OCI-LY7 (cell line): ENCODE measurements around the gene GRID2. TPM values are rescaled to one million over a fixed set of nuclear protein-coding genes. Genes with fewer than 3 reads are reported as not detected.

Experiments used
- BruUV-seq: library from RNA; stranded (reverse); fragments of 400-500 nt; replicated peaks from 2 replicates; lab custom pipeline; 2021; lab: Mats Ljungman, UMichigan
- CTCF ChIA-PET: fragments of 300-600 bp; sonication (Branson Sonifier 250); formaldehyde crosslinking; loops from one replicate; lab custom pipeline; 2022; ENCODE audit warnings: antibody characterized with exemption; ENCODE audit not compliant: unreplicated experiment; lab: Charles Lee
- POLR2A ChIA-PET: fragments of 300-600 bp; sonication (Branson Sonifier 250); formaldehyde crosslinking; loops from one replicate; lab custom pipeline; 2022; ENCODE audit warnings: antibody characterized with exemption; lab: Charles Lee
- DNase-seq: peaks from one replicate; pipeline ENCODE4 v3.0.0-alpha.2; 2015; ENCODE audit warnings: low spot score
- H2AFZ ChIP-seq: fragments of 200-600 bp; sonication (generic), shearing (Covaris generic); 2 replicates; pipeline ENCODE4 v1.6.1; 2014; ENCODE audit warnings: mild to moderate bottlenecking, antibody characterized with exemption, low read length, moderate library complexity
- H3K27ac ChIP-seq: fragments of 200-600 bp; sonication (generic); 2 replicates; pipeline ENCODE4 v1.5.1; 2014; ENCODE audit warnings: mixed run types, low read depth, mild to moderate bottlenecking, moderate library complexity, low read length, inconsistent platforms; ENCODE audit not compliant: poor library complexity, severe bottlenecking
- H3K36me3 ChIP-seq: fragments of 200-600 bp; sonication (generic); 2 replicates; pipeline ENCODE4 v1.6.1; 2014; ENCODE audit warnings: mild to moderate bottlenecking, antibody characterized with exemption, low read length, moderate library complexity, mixed read lengths; ENCODE audit not compliant: insufficient read depth
- H3K4me1 ChIP-seq: fragments of 200-600 bp; sonication (generic); 2 replicates; pipeline ENCODE4 v1.5.1; 2014; ENCODE audit warnings: mild to moderate bottlenecking, low read length; ENCODE audit not compliant: insufficient read depth, poor library complexity, severe bottlenecking
- H3K4me2 ChIP-seq: fragments of 200-600 bp; sonication (generic); 2 replicates; pipeline ENCODE4 v1.6.1; 2014; ENCODE audit warnings: mild to moderate bottlenecking, low read length
- H3K4me3 ChIP-seq: fragments of 200-600 bp; sonication (generic); 2 replicates; pipeline ENCODE4 v1.5.1; 2014; ENCODE audit warnings: mild to moderate bottlenecking, low read depth, low read length; ENCODE audit not compliant: poor library complexity, severe bottlenecking
- H3K79me2 ChIP-seq: fragments of 200-600 bp; sonication (generic); 2 replicates; pipeline ENCODE4 v1.6.1; 2016; ENCODE audit warnings: low read depth, mild to moderate bottlenecking, low read length, moderate library complexity, mixed read lengths; ENCODE audit not compliant: insufficient read depth
- H3K9me2 ChIP-seq: fragments of 200-600 bp; sonication (generic); 2 replicates; pipeline ENCODE4 v1.6.1; 2016; ENCODE audit warnings: mild to moderate bottlenecking, low read length, mixed read lengths; ENCODE audit not compliant: insufficient read depth
- H3K9me3 ChIP-seq: fragments of 200-600 bp; sonication (generic); 2 replicates; pipeline ENCODE4 v1.6.1; 2014; ENCODE audit warnings: mild to moderate bottlenecking, mixed run types, low read length, mixed read lengths
- H4K20me1 ChIP-seq: fragments of 200-600 bp; sonication (generic); 2 replicates; pipeline ENCODE4 v1.6.1; 2014; ENCODE audit warnings: mild to moderate bottlenecking, antibody characterized with exemption, low read length, moderate library complexity, mixed read lengths; ENCODE audit not compliant: insufficient read depth
- EZH2phosphoT487 ChIP-seq: fragments of 200-600 bp; sonication (generic); IDR thresholded peaks from 2 replicates; pipeline ENCODE4 v1.6.1; 2018; ENCODE audit warnings: low read depth, borderline replicate concordance, mild to moderate bottlenecking, mixed run types, antibody characterized with exemption, low read length, moderate library complexity, mixed read lengths
- intact Hi-C: fragments of 100-400 bp; cut with micrococcal nuclease; formaldehyde crosslinking; loops from one replicate; pipeline ENCODE4 v1.10.0; 2022; ENCODE audit not compliant: unreplicated experiment
- total RNA-seq, 2 experiments: library from RNA; depleted of rRNA in 1 of 2; stranded (reverse); fragments of >200 nt in 1 of 2; shearing (Covaris generic) in 1 of 2; gene quantifications; 2 replicates each; pipeline ENCODE4 v1.2.3, GENCODE V29; 2014 to 2022
- TF ChIP-seq, protein P1 (sequence below): fragments of 200-600 bp; sonication (generic); conservative IDR thresholded peaks from 2 replicates; pipeline ENCODE4 v1.5.1; 2014; ENCODE audit warnings: mild to moderate bottlenecking, antibody characterized with exemption, low read length, moderate library complexity, mixed read lengths

Gene GRID2
- total RNA-seq, 2 experiments from 2014 or later, result not detected

DNA sequence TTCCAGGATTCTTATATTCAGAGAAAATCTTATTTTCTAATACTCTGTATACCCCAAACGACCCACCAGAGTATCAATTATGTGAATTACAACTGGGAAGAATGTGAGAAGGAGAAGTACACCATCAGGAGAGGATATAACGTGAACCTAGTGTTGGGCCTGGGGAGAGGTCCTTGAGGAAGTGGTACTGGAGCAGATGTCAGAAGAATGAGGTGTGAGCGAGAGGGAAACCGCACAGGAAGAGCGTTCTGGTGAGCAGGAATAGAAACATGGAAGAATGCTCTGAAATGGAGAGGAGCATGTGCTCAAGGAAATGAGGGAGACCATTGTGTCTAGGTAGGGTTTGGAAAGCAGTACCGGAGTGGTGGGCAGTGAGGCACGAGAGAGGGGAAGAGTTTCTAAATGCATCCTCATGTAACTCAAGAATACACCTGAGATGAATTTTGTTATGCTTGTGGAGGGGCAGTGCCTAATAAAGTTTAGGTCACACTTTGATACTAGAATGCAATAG lies 151.6 kb downstream of the GRID2 start:
- CTCF ChIA-PET, result no interaction called here
- DNase-seq, result no peak

DNA sequence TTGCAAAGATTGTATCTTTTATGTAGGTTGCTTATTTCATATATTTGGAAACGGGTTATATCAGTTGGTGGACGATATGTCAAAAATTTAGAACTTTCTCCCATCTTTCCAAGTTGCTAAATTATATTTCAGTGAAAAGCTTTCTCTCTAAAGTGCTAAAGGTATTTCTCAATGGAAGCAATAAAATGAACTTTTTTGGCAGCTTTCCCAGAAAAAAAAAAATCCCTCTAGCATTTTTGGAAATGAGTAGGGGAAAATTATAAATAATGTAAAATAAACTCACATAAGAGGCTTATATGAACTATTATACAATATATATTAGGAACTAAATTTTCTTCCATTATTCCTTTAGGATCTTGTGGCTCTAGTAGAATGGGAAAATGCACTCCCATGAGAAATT lies 152.2 kb downstream of the GRID2 start:
- intact Hi-C loops, result no loop called here
- CTCF ChIA-PET, result no interaction called here
- Histone ChIP-seq H3K9me3 (no peaks in the 10 kb centered on the region), H4K20me1 (no peaks in the 10 kb centered on the region), H2AFZ (no peak overlapping the region), H3K36me3 (no peaks in the 10 kb centered on the region), H3K4me2 (no peak overlapping the region), H3K27ac (no peak overlapping the region), H3K4me3 (no peak overlapping the region), H3K79me2 (no peaks in the 10 kb centered on the region), H3K9me2 (no peaks in the 10 kb centered on the region), H3K4me1 (no peaks in the 10 kb centered on the region)
- no peak for TF ChIP-seq EZH2phosphoT487
- TF ChIP-seq, protein P1, sequence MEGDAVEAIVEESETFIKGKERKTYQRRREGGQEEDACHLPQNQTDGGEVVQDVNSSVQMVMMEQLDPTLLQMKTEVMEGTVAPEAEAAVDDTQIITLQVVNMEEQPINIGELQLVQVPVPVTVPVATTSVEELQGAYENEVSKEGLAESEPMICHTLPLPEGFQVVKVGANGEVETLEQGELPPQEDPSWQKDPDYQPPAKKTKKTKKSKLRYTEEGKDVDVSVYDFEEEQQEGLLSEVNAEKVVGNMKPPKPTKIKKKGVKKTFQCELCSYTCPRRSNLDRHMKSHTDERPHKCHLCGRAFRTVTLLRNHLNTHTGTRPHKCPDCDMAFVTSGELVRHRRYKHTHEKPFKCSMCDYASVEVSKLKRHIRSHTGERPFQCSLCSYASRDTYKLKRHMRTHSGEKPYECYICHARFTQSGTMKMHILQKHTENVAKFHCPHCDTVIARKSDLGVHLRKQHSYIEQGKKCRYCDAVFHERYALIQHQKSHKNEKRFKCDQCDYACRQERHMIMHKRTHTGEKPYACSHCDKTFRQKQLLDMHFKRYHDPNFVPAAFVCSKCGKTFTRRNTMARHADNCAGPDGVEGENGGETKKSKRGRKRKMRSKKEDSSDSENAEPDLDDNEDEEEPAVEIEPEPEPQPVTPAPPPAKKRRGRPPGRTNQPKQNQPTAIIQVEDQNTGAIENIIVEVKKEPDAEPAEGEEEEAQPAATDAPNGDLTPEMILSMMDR, result no peak
- no TSS peak for BruUV-seq
- no peak for DNase-seq
- POLR2A ChIA-PET, result no interaction called here

More for the DNA sequence above, 151.6 kb downstream of the GRID2 start:
- H3K79me2 ChIP-seq, result no peaks in the 10 kb centered on the region
- H2AFZ ChIP-seq, result no peak overlapping the region
- H3K9me2 ChIP-seq, result no peaks in the 10 kb centered on the region
- TF ChIP-seq, protein P1, result no peak
- no peak for TF ChIP-seq EZH2phosphoT487
- H3K4me1 ChIP-seq, result no peaks in the 10 kb centered on the region
- intact Hi-C loops, result no loop called here
- POLR2A ChIA-PET, result no interaction called here
- no TSS peak for BruUV-seq
- H3K4me2 ChIP-seq, result no peak overlapping the region
- no peak overlapping the region for H3K27ac ChIP-seq
- H3K4me3 ChIP-seq, result no peak overlapping the region
- no peaks in the 10 kb centered on the region for H3K9me3 ChIP-seq
- no peaks in the 10 kb centered on the region for H4K20me1 ChIP-seq
- no peaks in the 10 kb centered on the region for H3K36me3 ChIP-seq

DNA sequence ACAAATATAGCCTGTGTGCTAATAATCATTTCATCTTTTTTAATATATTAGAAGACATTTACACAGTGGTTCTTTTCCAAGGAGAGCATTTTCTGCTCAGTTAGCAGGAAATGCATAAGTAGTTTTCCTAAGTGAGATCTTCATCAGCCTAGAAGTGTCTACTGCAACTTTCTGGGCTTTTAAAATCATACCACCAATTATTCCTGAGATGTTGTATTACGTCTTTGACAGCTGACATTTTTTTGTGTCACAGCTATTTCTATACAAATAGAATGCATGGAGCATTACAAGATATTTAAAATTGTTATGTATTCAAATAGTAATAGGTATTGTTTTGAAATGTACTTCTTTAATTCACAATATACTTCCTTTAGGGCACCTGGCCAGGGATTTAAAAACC lies 158.0 kb downstream of the GRID2 start:
- POLR2A ChIA-PET, result no interaction called here
- no peaks in the 10 kb centered on the region for H4K20me1 ChIP-seq
- no peaks in the 10 kb centered on the region for H3K9me3 ChIP-seq
- TF ChIP-seq EZH2phosphoT487, result no peak
- TF ChIP-seq, protein P1, result no peak
- no peaks in the 10 kb centered on the region for H3K36me3 ChIP-seq
- H3K27ac ChIP-seq, result no peak overlapping the region
- H3K4me3 ChIP-seq, result no peak overlapping the region
- H3K4me2 ChIP-seq, result no peak overlapping the region
- no TSS peak for BruUV-seq
- no peak overlapping the region for H2AFZ ChIP-seq
- H3K4me1 ChIP-seq, result no peaks in the 10 kb centered on the region
- H3K9me2 ChIP-seq, result no peaks in the 10 kb centered on the region
- DNase-seq, result no peak
- intact Hi-C loops, result no loop called here
- H3K79me2 ChIP-seq, result no peaks in the 10 kb centered on the region
- CTCF ChIA-PET, result no interaction called here
